HepG2 (cell line): Measurements from ENCODE around the gene MCAM. TPM values are rescaled to one million over a fixed set of nuclear protein-coding genes. Genes with fewer than 3 reads are reported as not detected.

Experiments used
- CCDC6 ChIP-seq: sonication (generic); formaldehyde crosslinking; IDR thresholded peaks from 2 replicates; pipeline ENCODE4 v1.8.1; 2022; ENCODE audit warnings: mild to moderate bottlenecking, missing genetic modification reagents, moderate library complexity
- FOSL2 ChIP-seq: sonication (generic); formaldehyde crosslinking; IDR thresholded peaks from 2 replicates; pipeline ENCODE4 v1.4.0; 2020; ENCODE audit warnings: missing genetic modification reagents
- KDM3A ChIP-seq: IDR thresholded peaks from 2 replicates; pipeline ENCODE4 v1.6.1; 2018; ENCODE audit warnings: low read depth, missing compliant biosample characterization
- RELA ChIP-seq: sonication (generic); formaldehyde crosslinking; IDR thresholded peaks from 2 replicates; pipeline ENCODE4 v1.4.0; 2020; ENCODE audit warnings: missing genetic modification reagents
- YY1 ChIP-seq: IDR thresholded peaks from 2 replicates; pipeline ENCODE4 v1.6.1; 2011; ENCODE audit warnings: low read length, low read depth, moderate library complexity, mild to moderate bottlenecking; ENCODE audit not compliant: insufficient read depth, insufficient replicate concordance
- ZBTB38 ChIP-seq: sonication (generic); formaldehyde crosslinking; IDR thresholded peaks from 2 replicates; pipeline ENCODE4 v1.5.1; 2020; ENCODE audit warnings: mild to moderate bottlenecking, missing genetic modification reagents
- ZFX ChIP-seq: sonication (generic); formaldehyde crosslinking; IDR thresholded peaks from 2 replicates; pipeline ENCODE4 v1.4.0; 2020; ENCODE audit warnings: mild to moderate bottlenecking, low read depth, missing genetic modification reagents, moderate library complexity
- ZNF598 ChIP-seq: sonication (generic); formaldehyde crosslinking; IDR thresholded peaks from 2 replicates; pipeline ENCODE4 v1.5.1; 2020; ENCODE audit warnings: mild to moderate bottlenecking, missing genetic modification reagents, borderline replicate concordance
- ZSCAN29 ChIP-seq: sonication (generic); formaldehyde crosslinking; conservative IDR thresholded peaks from 2 replicates; pipeline ENCODE4 v1.4.0; 2020; ENCODE audit warnings: mild to moderate bottlenecking, missing genetic modification reagents
- polyA plus RNA-seq, 8 experiments: library from polyadenylated mRNA; depleted of rRNA in 3 of 8; stranded (reverse) in 7 of 8; unstranded in 1 of 8; fragments of >200 nt; fragmentation: Illumina TruSeq in 4 of 8; extraction: Trizol in 4 of 8; gene quantifications; 2 replicates each; pipeline versions ENCODE4 v1.2.1 to v1.2.3, GENCODE V29; 2011 to 2016; ENCODE audit warnings: low read depth in 4 of 8, missing spikeins in 1 of 8, mixed read lengths in 1 of 8; ENCODE audit not compliant: insufficient read depth in 1 of 8
- total RNA-seq, 5 experiments: library from RNA; depleted of rRNA; stranded (reverse); fragments of >200 nt; fragmentation: Illumina TruSeq; extraction: Trizol; gene quantifications; 2 replicates each; pipeline ENCODE4 v1.2.3, GENCODE V29; 2016; ENCODE audit warnings: low read depth in 1 of 5
- TF ChIP-seq, protein P1 (sequence below): sonication (generic); formaldehyde crosslinking; IDR thresholded peaks from 2 replicates; pipeline ENCODE4 v1.4.0; 2020; ENCODE audit warnings: mild to moderate bottlenecking, missing genetic modification reagents
- TF ChIP-seq, protein P2 (sequence below): sonication (generic); formaldehyde crosslinking; IDR thresholded peaks from 2 replicates; pipeline ENCODE4 v1.4.0; 2020; ENCODE audit warnings: mild to moderate bottlenecking, missing genetic modification reagents
- TF ChIP-seq, protein P3 (sequence below): sonication (generic); formaldehyde crosslinking; IDR thresholded peaks from 2 replicates; pipeline ENCODE4 v1.5.1; 2020; ENCODE audit warnings: mild to moderate bottlenecking, missing genetic modification reagents, borderline replicate concordance

The MCAM gene
- total and polyA plus RNA-seq, 2 of the 13 experiments (the other 11 are each of a cell fraction or from before 2014, with no cell fraction given) = 12.1 to 15.2 TPM

DNA sequence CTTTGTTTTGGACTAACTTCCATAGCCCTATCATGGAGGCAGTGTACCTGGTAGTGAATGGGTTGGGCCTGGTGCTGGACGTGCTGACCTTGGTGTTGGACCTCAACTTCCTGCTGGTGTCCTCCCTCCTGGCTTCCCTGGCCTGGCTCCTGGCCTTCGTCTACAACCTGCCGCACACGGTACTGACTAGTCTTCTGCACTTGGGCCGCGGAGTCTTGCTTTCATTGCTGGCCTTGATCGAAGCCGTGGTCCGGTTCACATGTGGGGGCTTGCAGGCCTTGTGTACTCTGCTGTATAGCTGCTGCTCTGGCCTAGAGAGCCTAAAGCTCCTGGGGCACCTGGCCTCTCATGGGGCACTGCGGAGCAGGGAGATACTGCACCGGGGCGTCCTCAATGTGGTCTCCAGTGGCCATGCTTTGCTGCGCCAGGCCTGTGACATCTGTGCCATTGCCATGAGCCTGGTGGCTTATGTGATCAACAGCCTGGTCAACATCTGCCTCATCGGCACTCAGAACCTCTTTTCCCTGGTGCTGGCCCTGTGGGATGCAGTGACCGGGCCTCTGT lies 18.2 kb upstream of the MCAM start (continued):
- TF ChIP-seq, protein P1, sequence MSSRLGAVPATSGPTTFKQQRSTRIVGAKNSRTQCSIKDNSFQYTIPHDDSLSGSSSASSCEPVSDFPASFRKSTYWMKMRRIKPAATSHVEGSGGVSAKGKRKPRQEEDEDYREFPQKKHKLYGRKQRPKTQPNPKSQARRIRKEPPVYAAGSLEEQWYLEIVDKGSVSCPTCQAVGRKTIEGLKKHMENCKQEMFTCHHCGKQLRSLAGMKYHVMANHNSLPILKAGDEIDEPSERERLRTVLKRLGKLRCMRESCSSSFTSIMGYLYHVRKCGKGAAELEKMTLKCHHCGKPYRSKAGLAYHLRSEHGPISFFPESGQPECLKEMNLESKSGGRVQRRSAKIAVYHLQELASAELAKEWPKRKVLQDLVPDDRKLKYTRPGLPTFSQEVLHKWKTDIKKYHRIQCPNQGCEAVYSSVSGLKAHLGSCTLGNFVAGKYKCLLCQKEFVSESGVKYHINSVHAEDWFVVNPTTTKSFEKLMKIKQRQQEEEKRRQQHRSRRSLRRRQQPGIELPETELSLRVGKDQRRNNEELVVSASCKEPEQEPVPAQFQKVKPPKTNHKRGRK = no peak
- TF ChIP-seq, protein P2, sequence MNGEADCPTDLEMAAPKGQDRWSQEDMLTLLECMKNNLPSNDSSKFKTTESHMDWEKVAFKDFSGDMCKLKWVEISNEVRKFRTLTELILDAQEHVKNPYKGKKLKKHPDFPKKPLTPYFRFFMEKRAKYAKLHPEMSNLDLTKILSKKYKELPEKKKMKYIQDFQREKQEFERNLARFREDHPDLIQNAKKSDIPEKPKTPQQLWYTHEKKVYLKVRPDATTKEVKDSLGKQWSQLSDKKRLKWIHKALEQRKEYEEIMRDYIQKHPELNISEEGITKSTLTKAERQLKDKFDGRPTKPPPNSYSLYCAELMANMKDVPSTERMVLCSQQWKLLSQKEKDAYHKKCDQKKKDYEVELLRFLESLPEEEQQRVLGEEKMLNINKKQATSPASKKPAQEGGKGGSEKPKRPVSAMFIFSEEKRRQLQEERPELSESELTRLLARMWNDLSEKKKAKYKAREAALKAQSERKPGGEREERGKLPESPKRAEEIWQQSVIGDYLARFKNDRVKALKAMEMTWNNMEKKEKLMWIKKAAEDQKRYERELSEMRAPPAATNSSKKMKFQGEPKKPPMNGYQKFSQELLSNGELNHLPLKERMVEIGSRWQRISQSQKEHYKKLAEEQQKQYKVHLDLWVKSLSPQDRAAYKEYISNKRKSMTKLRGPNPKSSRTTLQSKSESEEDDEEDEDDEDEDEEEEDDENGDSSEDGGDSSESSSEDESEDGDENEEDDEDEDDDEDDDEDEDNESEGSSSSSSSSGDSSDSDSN = peak; percentile 34
- TF ChIP-seq ZSCAN29 (CRISPR knock-in tag) (no peak), YY1 (no peak), KDM3A (no peak), ZBTB38 (CRISPR knock-in tag) (peak; percentile 26; the same call in 1 of the 2 replicates), RELA (CRISPR knock-in tag) (no peak), ZNF598 (0 out of 2 replicates have a peak, but pooled peaks have one; percentile 24), ZFX (peak; percentile 57; the same call in 1 of the 2 replicates), FOSL2 (CRISPR knock-in tag) (no peak), CCDC6 (CRISPR knock-in tag) (peak; percentile 25; the same call in 1 of the 2 replicates)
- TF ChIP-seq, protein P3, sequence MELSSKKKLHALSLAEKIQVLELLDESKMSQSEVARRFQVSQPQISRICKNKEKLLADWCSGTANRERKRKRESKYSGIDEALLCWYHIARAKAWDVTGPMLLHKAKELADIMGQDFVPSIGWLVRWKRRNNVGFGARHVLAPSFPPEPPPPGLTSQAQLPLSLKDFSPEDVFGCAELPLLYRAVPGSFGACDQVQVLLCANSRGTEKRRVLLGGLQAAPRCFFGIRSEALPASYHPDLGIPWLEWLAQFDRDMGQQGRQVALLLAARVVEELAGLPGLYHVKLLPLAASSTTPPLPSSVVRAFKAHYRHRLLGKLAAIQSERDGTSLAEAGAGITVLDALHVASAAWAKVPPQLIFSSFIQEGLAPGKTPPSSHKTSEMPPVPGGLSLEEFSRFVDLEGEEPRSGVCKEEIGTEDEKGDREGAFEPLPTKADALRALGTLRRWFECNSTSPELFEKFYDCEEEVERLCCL (CRISPR knock-in tag) = no peak
